SK-N-MC (cell line): ENCODE results near the gene EFCAB8.

Experiments
- EZH2 ChIP-seq: fragments of 200-600 bp; sonication (generic); IDR thresholded peaks from one replicate; pipeline ENCODE4 v1.6.1; 2017; ENCODE audit warnings: antibody characterized with exemption
- FOXP2 ChIP-seq: optimal IDR thresholded peaks from 2 replicates; pipeline ENCODE3; 2011; ENCODE audit warnings: mild to moderate bottlenecking, moderate library complexity; ENCODE audit not compliant: insufficient read depth; ENCODE audit errors: extremely low read length, control extremely low read depth
- POLR2AphosphoS5 ChIP-seq: IDR thresholded peaks from 2 replicates; pipeline ENCODE4 v1.6.1; 2012; ENCODE audit warnings: mild to moderate bottlenecking, low read depth, low read length, borderline replicate concordance

DNA sequence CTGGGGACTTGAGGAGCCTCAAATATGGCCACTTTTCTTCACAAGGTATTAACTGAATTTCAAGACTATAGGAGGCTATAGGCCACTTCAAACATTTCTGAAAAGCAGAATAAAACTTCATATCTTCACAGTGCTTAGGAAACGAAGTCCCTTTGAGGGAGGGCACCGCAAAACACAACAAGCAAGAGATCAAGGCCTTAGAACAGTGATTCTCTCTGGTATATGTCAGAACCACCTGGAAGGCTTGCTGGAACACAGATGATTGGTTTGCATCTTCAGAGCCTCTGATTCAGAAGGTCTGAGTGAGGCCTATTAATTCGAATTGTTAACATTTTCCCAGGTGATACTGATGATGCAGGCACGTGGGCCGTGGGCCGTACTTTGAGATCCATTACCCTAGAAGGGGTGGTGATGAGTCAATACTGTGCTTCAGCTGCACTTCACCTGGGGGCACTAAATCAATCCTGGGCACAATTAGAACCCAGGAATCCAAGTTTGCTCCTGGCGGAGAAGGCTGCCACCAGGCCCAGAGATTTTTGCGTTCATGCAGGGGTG, 134.8 kb downstream of the EFCAB8 start:
- no peak for TF ChIP-seq EZH2
- no peak for TF ChIP-seq POLR2AphosphoS5
- TF ChIP-seq FOXP2, result no peak
